HG02870 (cell line): Measurements from ENCODE around the gene FAM76B.

Experiments
- ATAC-seq: cut with Tn5 transposase; IDR thresholded peaks from one replicate; pipeline ENCODE4 v1.9.1; 2021; ENCODE audit warnings: mild to moderate bottlenecking, moderate library complexity; ENCODE audit not compliant: unreplicated experiment

FAM76B gene

DNA sequence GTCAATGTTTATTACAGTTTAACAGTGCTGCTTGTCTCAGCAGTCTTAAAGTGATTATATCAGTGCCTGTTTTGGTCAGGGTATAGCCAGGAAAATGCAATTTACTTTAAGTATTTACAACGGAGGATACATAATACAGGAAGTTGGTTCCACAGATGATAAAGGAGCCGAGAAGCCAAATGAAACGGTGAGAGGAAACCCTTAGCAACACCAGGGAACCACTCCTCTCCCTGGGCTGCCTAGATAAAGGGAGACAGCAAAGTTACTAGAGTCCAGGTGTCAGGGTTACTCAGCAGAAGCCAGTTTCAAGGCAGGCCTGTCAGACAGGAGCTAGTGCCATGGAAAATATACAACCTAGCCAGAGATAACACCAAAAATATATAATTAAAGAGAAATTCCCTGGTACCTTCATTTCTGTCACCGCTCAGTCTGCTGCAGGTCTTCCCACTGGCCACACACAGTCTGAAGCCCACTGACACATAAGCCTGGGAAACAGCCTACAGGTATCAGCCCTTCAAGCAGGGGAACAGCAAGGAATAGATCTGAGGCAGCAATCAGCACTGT, 55.5 kb downstream of the FAM76B start:
- ATAC-seq: no peak

DNA sequence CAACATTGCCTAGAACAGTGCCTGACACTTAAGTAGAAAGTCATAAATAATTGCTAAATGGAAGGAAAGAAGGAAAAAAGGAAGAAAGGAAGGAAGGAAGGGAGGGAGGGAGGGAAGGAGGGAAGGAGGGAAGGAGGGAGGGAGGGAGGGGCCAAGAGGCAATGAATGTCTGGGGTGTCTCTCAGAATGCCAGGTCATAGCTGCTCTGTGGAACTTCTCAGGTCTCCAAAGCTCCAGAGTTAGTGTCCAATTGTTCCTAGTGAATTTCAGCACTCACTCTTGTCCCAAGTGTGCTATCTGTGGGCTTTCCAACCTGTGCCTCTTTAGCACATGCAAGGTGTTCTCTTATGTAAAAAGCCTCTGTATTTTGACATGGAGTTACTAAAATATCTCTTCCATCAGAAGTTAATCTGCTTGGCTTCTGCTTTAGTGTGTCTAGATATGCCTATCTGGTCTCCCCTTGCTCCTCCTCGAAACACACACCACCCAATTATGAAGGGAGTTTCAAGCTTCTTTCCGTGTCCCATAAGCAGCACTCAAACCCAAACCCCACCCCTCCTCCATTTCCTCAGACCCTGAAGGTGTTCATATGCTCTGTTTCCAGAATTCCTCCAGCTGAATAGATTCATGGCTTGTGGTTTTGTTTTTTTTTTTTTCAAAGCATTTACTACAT, 56.5 kb downstream of the FAM76B start:
- ATAC-seq: no peak

DNA sequence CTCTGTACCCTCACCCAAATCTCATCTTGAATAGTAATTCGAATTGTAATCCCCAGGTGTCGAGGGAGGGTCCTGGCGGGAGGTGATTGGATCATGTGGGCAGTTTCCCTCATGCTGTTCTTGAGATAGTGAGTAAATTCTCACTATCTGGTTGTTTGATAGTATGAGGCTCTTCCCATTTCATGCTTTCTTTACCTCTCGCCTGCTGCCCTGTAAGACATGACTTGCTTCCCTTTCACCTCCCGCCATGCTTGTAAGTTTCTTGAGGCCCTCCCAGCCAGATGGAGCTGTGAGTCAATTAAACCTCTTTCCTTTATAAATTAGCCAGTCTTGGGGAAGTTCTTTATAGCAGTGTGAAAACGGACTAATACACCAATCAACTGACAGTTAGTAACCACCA, 60.1 kb downstream of the FAM76B start:
- ATAC-seq: no peak

DNA sequence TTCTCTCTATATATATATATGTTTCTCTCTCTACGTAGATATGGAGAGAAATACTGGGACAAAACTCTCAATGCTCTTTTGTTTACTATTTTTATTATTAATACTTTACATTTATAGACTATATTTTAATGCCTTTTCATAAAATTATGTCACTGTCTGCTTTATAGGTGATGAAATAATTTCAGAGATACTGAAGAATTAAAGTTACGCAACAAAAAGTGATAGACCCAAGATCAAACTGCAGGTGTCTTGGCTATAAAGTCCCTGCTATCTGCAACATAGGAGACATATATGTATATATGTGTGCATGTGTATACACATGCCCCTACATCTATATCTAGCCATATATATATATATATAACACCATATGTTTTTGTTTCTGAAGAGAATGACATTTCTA, 60.8 kb downstream of the FAM76B start:
- ATAC-seq: no peak

DNA sequence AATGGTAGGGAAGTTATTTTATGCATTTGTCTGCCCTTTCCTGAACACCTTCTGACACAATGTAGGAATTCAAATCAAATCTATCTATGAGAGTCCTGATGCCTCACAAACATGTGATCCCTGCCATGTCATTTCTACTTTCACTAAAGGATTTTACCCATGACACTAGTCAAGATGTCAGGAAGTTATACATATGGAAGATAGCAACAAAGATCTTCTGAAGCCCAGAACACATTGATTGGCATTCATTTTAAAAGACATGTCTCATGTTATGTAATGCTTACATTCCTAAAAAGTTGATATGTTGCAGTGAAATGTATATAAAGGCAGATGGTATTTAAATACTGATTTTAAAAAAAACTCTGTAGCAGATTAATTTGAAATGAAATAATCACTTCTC, 61.5 kb downstream of the FAM76B start:
- ATAC-seq: no peak

DNA sequence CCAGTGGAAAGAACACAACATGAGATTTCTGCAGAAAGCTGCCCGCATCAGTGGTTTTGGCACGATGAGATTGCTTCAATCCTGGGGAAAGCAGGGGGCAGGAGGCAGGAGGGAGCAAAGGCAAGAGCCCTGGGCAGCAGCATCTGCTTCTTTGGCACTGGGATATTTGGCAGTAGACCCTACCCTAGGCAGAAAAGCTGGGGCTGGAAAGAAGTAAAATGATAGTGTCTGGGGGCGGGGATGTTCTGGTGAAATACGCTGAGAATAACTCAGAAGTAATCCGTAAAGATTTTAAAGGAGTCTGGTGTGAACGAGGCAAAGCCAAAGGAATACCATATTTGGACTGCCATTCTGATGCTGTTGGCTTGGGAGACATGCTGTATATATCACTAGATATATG, 62.0 kb downstream of the FAM76B start:
- ATAC-seq: no peak

DNA sequence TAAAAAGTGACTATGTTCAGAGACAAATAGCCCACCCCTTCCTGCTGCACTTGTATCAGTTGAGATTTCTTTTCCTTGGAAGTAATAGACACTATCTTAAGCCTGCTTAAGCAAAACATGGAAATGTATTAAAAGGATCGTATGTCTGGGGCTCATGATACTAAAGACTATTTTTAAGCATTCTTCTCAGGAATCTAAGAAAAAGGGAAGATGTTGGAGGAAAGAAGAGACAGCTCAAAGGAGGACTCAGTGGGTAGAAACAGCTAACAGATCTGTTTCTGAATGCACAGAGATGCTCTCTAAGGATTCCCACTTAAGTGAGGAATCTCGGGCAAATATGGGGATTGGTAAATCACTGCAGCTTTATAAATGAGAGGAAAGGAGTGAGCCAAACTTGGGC, 62.5 kb downstream of the FAM76B start:
- ATAC-seq: no peak

DNA sequence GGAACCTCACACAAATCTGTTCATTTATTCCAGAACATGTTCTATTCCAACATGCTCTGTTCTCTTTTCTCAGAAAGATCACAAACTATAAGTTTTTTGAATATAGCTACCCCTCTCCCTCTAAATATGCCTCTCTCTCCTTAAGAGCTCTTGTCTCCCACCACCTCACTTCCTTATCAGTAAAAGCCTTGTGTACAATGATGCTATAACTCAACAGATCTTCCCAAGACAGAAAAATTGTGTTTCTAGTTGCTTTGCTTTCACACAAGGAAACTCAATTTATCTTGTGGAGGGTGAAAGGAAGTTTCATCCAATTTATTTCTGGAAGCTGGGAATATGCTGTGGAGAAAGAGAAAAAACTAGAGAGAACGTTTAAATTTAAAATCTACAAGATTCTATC, 64.4 kb downstream of the FAM76B start:
- no peak for ATAC-seq

DNA sequence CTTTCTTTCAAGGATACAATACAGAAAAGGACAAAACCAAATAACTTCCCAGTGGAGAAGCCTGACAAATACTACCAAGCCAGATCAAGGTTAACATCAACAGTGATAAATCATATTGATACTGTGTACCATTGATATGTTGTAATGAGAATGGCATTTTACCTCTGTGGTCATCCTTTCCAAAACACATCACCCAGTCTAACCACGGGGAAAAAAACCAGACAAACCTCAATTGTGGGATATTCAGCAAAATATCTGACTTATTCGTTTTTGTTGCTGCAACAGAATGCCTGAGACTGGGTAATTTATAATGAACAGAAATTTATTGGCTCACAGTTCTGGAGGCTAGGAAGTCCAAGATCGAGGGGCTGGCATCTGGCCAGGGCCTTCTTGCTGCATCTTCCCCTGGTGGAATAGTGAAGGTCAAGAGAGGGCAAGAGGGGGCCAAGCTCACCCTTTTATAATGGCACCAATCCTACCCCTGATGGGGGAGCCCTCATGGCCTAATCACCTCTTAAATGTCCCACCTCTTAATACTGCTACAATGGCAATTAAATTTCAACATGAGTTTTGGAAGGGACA, 66.1 kb downstream of the FAM76B start:
- ATAC-seq: no peak

DNA sequence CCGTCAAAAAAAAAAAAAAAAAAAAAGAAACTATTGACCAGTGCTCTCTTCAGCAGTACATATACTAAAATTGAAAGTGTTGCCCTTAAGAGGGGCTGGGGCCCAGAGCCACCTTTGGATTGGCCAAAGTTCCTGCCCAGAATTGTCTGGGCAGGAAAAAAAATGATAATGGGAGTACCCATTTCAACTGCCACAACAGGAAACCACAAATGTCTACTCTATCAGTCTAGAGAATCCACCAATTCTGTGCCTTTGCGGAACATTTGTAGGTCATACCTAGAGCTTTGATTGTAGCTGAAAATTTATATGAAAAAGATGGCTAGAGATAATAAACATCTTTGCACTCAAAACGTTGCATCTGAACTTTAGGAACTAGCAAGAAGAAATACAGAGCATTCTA, 69.4 kb downstream of the FAM76B start:
- no peak for ATAC-seq
